Upper lobe of left lung (tissue), 4 donors: ENCODE results near the gene FRMPD4.

Experiments
- CTCF ChIP-seq, 6 experiments: fragments of 450-650 bp in 4 of 6; fragments of 200-600 bp in 2 of 6; sonication (generic) in 2 of 6; IDR thresholded peaks; one replicate each; pipeline ENCODE4 v1.5.1; 2016 to 2019; ENCODE audit warnings: antibody characterized with exemption in 6 of 6
- POLR2A ChIP-seq, 4 donors: fragments of 450-650 bp; IDR thresholded peaks; one replicate each; pipeline ENCODE4 v1.5.1; 2016 to 2017; ENCODE audit warnings: antibody characterized with exemption in 4 of 4, mild to moderate bottlenecking in 2 of 4

DNA sequence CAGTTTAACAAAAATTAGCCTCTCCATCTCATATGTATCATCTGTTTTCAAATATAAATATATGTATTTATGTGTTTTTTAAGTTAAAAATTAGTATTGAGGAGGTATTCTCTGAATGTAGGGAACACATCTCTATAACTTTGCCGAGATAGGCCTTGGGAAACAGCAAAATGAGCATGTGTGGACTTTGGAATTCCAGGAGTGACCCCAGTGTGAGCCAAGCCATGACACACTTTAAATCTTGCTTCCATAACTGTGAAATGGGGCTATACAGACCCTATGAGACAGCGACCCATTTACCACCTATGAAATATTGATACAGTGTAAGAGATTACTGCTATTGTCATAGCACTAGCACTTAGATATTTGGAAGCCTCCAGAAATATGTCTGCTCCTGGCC, 58.8 kb downstream of the FRMPD4 start:
- no peak for TF ChIP-seq CTCF (IDR thresholded peaks at IDR 0.05)
- TF ChIP-seq POLR2A (IDR thresholded peaks at IDR 0.05), result no peak
